Activated naive CD4-positive, alpha-beta T cell treated with Interleukin-2 at 50 U/mL for 16 hours (primary cell): Measurements from ENCODE around the gene PXYLP1.
"Not testable (repeated sequence)": the region's sequence is repeated elsewhere in the genome, so short reads cannot be mapped to it uniquely, and the experiment has no call there.

Experiments used
- DNase-seq: peaks from one replicate; pipeline ENCODE4 v3.0.0-alpha.2; 2020

Gene PXYLP1

DNA sequence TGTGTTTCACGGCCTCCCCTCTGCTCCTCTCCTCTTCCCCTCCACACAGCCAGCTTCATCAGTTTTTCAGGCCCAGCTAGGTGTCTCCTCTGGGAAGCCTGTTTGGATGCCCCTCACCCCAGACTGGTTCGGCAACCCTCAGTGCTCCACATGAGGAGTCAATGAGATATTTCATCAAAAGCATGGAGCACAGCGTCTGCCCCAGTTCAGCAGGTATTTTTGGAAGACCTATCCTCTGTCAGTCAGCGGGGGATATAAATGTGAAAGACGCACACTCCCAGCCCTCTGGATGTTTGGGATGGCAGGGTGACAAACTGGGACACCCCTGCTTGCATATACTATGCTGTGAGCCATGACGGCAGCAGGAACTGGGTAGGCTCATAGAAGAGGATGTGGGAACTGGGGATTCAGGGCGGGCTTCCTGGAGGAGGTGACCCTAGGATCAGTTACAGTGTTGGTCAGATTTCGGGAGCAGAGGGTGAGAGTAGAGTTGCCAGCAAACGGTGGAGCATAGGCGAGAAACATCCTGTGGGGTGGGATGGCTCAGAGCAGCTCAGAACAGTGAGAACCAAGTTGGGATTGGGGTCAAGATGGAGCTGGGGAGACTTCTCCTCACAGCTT, 42.9 kb downstream of the PXYLP1 start:
- no peak for DNase-seq

- DNase-seq, result no peak
Measured at GRCh38 chr3:141275032-141275422, 43.4 kb downstream of the PXYLP1 start.

DNA sequence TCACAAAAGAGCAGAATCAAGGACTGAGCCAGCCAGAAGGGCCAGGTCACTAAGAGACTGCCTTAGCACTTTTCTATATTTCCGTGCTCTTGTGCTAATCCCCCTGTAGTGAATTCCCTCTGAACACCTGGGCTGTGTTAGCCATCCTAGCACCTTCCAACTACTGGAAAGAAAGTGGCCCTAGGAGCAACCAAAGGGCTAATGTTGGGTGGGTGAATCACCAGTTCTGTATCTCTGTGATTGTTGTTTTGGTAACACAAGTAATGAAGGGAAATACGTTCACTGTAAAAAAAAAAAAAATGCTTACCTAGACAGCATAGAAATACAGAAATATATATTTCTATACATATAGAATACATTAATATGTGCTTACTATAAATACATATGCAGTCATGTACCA, 43.9 kb downstream of the PXYLP1 start:
- DNase-seq, result no peak

GRCh38 chr3:141275973-141276372, 44.3 kb downstream of the PXYLP1 start:
- no peak for DNase-seq

DNA sequence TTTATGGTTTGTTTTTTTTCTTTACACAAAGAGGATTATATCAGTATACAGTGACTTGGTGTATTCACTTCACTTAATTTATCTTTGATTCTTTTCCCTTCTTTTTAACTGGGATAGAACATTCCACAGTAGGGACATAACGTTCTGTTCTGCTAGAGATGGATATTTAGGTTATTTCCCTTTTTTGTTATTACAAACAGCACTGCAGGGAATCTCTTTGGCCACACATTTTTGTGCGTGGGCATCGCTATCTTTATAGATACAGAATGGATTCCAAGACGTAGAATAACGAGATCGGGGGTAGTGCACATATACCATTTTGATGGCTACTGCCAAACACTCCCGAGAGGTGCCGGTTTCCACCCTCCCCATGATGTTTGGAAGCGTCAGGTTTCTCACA, 44.8 kb downstream of the PXYLP1 start:
- DNase-seq, result no peak

DNA sequence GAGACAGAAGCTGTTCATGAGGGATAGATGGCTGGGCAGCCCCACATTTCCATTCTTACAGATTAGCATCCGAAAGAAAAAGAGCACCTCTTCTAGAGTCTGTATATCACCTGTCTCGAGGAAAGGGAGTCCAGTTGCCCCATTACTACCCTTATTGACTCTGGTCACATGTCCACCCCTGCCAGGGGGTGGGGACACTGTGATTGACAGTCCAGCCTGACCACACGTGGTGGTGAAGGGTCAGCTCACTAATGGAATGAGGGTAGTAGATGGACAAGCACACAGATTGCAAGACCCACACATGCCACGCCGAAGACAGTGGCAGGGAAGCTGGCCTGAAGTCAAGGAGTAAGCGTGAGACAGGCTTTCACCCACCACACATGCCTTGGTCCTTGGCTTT, 45.8 kb downstream of the PXYLP1 start:
- DNase-seq, result no peak

DNA sequence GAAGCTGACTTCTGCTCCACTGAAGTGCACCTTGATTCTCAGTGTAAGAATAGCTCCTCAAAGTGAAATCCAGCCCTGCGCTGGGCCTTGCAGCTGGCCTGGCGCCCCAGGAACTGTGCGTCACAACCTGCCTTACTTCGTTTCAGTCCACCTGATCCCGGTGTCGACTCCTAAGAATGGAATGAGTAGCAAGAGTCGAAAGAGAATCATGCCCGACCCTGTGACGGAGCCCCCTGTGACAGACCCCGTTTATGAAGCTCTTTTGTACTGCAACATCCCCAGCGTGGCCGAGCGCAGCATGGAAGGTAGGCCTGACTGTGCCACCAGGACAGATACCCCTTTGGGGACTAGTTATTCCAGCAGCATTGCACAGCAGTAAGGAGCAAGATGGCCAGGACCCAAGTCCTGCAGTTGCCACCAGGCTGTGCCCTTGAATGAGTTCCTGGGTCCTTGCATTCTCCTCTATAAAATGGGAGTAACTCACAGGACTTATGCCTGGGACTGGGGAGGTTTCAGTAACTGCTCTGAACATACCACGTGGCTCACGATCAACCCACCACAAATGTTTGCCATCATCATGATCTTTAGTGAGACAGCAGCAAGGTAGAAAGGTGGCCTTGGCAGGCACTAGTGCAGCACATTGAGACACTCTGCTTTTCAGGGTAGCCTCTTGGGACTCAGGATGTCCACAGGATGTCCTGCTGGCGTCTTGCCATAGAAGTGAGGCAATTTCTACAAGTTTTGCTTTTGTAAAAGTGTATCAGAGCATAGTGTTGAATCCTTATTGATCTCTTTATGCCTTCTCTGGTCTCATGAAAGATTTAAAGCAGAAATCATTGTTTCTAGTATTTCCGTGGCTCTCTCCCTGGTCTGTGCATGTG, 46.8 kb downstream of the PXYLP1 start:
- no peak for DNase-seq

DNA sequence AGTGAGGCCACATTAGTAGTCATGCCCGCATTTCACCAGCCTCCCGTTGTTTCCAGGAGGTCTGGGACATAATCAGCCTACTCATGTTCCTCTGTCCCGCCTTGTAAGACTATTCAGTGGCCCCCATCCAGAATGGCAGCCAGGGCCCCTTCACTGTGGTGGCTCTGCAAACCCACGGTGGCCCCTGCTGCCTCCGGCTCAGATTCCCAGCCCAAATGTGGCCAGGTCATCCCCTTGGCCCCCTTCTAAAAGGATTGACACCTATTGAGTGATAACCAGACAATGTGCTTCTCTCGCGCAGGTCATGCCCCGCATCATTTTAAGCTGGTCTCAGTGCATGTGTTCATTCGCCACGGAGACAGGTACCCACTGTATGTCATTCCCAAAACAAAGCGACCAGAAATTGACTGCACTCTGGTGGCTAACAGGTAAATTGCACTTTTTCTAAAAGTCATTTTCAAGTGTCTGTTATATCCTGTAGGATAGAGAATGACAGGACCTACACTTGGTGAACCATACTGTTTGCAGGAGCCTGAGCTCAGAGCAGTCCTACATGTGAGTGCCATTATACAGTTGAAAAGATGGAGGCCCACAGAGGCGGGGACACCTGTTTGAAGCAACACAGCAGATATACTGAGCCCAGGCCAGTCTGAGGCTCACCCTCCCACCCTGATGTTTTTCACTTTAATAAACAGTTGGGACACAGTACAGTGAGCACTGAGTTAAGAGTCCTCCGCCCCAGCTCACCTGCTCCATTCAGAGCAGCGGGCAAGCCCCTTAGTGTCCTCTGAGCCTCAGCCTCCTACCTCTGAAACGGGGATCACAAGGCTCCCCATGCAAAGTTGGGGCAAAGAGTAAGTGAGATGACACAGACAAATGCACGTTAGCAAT, 47.7 kb downstream of the PXYLP1 start:
- no peak for DNase-seq

GRCh38 chr3:141280086-141280485, 48.5 kb downstream of the PXYLP1 start:
- no peak for DNase-seq

GRCh38 chr3:141280690-141281089, 49.1 kb downstream of the PXYLP1 start:
- no peak for DNase-seq

DNA sequence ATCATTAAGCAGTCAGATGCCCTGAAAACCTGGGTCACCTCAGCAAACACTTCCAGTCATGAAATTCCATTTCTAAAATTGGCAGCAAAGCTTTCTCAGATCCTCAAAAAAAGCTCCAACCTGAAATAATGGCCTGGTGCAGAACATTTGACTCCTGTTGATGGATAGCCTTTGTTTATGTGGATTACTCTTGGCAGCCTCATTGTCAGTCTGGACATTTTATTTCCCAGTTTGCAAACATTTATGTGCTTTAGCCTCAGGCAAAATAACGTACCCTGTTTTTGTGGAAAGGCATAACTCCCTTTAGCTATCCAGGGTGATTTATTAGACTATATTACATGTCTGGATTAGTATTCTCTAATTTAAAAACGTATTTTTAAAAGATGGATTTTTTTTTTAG, 53.9 kb downstream of the PXYLP1 start:
- DNase-seq, result no peak

DNA sequence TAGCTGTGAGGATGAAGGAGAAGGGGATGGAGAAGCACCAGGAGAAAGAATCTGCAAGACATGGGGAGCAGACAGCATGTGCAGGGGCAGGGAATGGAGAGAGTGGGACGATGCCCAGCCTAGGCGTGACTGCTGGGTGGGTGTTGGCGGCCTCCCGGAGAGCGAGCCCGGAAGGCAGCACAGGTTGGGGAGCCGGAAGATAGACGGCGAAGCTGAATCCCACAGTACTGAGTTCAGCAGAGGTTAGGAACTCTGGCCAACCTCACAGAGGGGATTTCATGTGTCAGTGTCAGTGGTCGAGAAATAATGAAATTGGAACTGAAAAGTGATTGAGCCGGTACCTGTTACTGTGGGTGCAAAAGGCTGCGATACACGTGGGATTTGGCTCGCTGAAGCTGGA, 55.2 kb downstream of the PXYLP1 start:
- no peak for DNase-seq

DNA sequence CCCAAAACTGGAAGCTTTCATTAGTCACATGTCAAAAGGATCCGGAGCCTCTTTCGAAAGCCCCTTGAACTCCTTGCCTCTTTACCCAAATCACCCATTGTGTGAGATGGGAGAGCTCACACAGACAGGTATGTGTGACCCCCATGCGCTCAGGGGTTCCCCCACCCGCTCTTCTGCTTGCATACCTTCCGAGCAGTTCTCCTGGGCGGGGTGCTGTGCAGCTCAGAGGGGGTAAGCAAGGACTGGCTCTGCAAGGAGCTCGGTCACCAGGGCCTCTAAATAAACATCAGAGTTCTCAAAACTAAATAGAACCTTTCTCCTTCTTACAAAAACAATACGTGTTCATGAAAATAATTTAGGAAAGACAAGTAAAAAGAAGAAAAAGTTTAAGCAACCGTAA, 55.7 kb downstream of the PXYLP1 start:
- no peak for DNase-seq

- no peak for DNase-seq
Measured at GRCh38 chr3:141288336-141288990, 56.8 kb downstream of the PXYLP1 start.

GRCh38 chr3:141289228-141289772, 57.7 kb downstream of the PXYLP1 start:
- no peak for DNase-seq

GRCh38 chr3:141291559-141292355, 60.1 kb downstream of the PXYLP1 start:
- DNase-seq, result no peak

DNA sequence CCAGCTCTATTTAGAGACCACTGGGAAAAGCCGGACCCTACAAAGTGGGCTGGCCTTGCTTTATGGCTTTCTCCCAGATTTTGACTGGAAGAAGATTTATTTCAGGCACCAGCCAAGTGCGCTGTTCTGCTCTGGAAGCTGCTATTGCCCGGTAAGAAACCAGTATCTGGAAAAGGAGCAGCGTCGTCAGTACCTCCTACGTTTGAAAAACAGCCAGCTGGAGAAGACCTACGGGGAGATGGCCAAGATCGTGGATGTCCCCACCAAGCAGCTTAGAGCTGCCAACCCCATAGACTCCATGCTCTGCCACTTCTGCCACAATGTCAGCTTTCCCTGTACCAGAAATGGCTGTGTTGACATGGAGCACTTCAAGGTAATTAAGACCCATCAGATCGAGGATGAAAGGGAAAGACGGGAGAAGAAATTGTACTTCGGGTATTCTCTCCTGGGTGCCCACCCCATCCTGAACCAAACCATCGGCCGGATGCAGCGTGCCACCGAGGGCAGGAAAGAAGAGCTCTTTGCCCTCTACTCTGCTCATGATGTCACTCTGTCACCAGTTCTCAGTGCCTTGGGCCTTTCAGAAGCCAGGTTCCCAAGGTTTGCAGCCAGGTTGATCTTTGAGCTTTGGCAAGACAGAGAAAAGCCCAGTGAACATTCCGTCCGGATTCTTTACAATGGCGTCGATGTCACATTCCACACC, 60.9 kb downstream of the PXYLP1 start:
- no peak for DNase-seq

DNA sequence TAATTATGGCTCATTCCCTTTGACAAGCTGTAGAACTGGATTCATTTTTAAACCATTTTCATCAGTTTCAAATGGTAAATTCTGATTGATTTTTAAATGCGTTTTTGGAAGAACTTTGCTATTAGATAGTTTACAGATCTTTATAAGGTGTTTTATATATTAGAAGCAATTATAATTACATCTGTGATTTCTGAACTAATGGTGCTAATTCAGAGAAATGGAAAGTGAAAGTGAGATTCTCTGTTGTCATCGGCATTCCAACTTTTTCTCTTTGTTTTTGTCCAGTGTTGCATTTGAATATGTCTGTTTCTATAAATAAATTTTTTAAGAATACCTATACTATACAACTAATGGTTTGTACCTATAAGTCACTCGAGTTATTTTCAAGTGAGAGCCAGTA, 62.7 kb downstream of the PXYLP1 start:
- DNase-seq, result no peak

- no peak for DNase-seq
Measured at GRCh38 chr3:141294848-141295247, 63.2 kb downstream of the PXYLP1 start.

- DNase-seq, result not testable (repeated sequence)
Measured at GRCh38 chr3:141300426-141300825, 68.8 kb downstream of the PXYLP1 start.
